ENCODE data around the gene STX1B.
"Not testable (repeated sequence)": the region's sequence is repeated elsewhere in the genome, so short reads cannot be mapped to it uniquely, and the experiment has no call there.

Gene STX1B

DNA sequence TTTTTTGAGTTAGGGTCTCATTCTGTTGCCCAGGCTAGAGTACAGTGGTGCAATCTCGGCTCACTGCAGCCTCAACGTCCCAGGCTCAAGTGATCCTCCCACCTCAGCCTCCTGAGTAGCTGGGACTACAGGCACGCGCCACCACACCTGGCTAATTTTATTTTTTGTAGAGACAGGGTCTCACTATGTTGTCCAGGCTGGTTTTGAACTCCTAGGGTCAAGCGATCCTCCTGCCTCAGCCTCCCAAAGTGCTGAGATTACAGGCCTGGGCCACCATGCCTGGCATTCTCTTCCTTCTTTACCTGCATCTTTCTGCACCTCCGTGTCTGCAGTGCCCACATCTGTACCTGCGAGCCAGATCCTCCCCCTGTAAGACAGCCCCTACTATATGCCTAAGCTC lies 1.4 kb upstream of the STX1B start:
- DNase-seq, result not testable (repeated sequence)

DNA sequence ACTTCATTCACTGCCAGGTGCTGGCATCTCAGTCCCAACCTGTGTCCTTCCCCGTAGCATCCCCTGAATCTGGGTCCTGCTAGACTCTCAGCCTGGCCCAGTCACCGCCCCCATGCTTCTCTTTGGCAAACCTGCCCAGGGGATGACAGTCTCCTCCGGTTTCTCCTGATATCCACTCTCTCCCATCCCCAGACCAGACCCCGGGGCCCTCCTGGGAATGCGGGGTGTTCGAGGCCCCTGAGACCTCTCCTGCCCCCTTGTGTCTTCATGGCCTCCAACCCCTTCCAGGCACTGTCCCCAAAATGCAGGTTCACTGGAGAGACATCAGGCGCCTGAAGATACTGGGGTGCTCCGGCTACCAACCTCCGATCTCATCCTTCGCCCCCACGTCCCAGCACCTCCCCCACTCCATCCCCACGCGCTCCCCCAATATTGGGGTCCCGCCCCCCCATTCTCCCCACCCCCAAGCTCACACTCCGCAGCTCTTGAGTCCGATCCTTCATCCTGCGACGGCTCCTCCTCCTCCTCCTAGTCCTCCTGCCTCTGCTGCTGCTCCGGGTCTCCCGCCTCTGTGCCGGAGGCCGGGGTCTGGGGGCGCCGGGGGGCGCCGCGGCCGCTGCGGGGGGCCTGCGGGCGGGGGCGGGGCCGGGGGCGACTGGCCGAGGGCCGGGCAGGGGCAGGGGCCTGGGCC lies 399 bp downstream of the STX1B start:
- no peak for DNase-seq

DNA sequence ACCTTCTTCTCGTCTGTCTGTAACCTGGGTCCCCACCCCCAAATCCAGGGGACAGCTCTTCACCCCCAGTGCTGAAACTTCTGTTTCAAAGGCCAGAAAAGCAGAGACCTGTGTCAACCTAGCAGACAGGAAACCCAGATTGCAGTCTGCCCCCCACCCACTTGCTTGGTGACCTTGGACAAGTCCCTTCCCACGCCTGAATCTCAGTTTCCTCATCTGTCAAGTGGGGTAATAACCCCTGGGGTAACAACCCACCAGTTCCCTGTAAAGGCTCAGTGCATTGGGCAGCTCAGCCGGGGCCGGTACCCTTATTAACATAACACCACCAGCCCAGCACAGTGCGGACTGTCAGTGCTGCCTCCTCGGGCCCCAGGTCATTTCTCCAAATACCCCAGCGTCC lies 1.3 kb downstream of the STX1B start:
- no peak for DNase-seq

DNA sequence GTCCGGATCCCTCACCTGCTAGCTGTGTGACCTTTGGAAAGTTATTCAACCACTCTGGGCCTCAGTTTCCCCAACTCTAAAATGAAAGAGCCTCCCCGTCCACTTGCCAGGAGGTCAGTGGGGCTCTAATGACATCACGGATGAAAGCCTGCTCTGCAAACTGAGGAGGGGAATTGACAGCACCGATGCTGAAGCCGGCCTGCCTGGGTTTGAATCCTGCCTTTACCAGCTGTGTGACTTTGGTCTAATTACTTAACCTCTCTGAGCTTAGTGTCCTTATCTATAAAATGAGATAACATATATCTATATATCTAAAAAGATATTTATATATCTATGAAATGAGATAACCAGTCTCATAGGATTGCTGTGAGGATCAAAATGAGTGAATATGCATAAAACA lies 1.9 kb downstream of the STX1B start:
- DNase-seq, result no peak

DNA sequence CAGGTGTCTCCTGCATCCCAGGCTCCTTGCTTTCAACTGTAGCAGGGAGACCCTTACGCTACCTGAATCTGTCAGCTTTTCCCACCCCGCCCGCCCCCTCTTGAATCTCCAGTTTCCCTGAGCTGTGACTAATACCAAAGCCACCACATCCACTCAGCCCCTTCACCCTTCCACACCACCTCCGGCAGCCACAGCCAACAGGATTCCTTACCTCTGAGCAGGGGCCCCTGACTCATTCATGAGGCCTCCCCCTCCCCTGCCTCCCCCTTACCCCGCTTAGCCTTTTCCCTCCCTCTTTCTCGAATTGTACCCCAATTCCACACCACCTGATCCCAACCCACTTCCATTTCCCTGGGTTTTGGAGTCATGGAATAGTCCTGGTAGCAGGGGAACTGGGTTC lies 2.3 kb downstream of the STX1B start:
- DNase-seq, result no peak

DNA sequence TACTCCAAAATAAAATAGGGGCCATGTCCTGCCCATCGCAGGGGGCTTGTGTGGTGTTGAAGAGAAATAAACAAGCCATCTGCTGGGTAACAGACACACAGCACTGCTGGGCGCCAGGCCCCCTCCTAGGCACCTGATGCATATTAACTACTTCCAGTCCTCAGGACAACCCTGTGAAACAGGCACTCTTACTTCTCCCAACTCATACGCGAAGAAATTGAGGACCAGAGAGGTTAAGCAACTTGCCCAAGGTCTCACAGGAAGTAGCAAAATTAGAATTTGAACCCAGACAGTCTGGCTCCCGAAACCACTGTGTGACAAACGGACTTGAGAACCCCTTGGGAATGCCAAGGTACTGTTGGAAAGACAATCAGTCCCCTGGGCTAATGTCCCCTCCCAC lies 2.8 kb downstream of the STX1B start:
- no peak for DNase-seq

DNA sequence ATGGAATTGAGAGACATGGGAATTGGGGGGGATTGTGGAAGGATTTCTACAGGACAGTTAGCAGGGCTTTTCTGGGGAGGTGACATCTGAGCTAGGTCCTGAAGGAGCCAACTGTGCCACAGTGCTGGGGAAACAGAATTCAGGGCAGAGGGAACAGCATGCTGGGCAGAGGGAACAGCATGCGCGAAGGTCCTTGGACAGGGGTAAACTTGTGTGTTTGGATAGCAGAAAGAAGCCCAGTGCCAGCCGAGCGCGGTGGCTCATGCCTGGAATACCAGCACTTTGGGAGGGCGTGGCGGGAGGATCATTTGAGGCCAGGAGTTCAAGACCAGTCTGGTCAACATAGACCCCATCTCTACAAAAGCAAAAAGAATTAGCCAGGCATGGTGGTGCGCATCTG lies 3.8 kb downstream of the STX1B start:
- DNase-seq, result no peak

DNA sequence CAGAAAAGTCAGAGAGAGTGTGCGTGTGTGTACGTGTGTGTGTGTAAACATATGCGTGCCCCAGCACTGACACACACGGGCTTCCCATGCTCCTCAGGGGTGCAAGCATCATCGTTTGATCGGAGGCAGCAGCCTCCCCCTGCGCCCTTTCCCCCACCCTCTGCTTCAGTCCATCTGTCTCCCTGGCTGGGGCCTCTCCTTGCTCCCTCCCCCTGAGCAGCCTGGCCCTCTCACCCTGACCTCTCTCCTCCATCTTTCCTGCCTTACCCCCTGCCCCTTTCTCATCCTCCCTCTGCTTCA lies 4.4 kb downstream of the STX1B start:
- no peak for DNase-seq

DNA sequence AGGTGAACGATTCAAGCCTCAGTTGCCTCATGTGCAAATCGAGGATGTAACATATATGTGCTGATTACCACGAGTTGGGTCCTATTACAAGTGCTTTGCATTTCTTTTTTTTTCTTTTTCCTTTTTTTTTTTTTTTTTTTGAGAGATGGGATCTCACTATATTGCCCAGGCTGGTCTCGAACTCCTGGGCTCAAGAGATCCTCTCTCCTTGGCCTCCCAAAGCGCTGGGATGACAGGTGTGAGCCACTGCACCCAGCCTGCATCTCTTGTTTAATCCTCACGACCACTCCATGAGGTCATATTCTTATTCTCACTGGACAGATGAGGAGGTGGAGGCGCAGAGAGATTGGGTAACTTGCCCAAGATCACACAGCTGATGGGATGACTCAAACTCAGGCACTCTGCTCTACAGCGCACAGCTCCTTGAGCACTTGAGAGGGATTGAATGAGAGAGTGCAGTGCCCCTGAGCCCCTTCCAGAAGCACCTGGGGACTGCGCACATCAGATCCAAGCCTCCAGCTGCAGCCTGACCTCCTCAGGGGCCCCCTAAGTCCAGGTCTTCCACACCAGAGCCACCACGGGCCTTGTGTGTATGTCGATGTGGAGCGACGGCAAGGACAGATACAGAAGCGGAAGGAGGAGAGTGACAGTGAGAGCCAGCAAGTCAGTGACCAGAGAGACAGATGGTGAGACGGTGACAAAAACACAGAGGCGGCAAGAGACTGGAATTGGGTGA lies 4.9 kb downstream of the STX1B start:
- no peak for DNase-seq

DNA sequence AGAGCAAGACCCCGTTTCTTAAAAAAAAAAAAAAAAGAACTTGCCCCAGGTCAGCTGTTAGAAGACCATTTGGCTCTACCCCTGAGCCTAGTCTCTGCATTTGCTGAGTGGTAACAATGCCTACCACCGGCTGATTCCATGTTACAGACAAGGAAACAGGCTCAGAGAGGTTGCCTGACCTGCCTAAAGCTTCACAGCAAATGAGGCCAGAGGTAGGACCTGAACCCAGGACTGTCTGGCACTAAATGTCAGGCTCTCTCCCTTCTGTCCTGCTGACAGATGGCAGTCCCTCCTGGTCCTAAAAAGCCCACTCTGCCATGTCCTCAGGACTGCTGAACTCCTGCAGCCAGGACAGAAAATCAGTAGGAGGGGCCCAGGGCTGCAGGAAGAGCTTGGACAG lies 5.8 kb downstream of the STX1B start:
- no peak for DNase-seq

DNA sequence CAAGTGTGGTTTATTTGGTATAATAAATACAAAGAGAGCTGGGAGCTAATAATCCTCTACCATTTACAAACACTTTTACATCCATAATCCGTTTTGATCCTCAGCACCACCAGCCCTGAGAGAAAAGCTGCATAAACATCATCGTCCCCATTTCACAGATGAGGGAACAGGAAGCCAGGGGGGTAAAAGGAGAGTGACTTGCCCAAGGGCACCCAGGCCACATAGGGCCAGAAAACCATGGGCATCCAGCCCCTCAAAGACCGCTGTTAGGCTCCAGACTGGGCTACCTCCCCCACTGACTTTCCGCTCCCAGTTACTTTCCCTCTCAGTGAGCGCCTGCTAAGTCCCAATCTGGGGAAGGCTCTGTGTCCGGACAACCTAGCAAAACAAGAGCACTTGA lies 6.7 kb downstream of the STX1B start:
- DNase-seq, result no peak

DNA sequence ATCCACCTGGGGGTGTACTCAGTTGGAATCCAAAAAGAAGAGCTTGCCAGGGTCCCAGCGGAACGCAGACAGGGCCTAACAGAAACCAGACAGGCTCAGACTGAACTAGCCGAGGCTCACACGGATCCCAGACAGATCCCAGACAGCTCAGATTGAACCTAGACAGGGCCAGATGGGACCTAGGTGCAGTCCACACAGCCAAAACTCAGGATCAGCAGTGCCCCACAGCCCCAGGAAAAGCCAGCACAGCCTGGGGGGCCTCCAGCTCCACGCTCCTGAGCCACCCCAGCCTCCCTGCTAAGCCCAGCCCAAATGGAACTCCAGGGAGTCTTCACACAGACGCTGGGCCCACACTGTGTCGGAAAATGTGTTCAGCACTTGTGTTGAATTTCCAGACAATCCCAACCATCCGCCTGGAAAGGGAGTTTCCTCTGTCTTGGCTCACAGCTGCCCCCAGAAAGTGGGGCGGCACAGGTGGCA lies 7.5 kb downstream of the STX1B start:
- DNase-seq, result no peak

DNA sequence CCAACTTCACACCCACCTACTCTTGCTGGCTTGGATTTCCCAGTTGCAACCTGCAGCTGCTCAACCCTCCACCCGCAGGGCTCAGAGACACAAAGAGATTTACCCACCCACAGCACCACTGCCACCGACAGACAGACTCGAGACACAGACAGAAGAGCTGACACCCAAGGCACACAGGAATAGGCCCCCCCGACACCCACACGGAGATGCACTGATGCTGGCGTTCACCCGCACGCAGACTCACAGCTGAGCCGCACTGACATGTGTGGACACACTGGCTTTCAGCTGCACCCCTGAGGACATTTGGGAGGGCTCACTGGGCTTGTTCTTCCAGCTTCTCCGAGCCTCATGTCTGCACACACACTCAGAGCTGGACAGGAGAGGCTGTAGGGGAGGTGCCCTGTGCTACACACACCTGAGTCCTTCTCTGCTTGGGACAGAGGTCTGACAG lies 8.2 kb downstream of the STX1B start:
- no peak for DNase-seq

DNA sequence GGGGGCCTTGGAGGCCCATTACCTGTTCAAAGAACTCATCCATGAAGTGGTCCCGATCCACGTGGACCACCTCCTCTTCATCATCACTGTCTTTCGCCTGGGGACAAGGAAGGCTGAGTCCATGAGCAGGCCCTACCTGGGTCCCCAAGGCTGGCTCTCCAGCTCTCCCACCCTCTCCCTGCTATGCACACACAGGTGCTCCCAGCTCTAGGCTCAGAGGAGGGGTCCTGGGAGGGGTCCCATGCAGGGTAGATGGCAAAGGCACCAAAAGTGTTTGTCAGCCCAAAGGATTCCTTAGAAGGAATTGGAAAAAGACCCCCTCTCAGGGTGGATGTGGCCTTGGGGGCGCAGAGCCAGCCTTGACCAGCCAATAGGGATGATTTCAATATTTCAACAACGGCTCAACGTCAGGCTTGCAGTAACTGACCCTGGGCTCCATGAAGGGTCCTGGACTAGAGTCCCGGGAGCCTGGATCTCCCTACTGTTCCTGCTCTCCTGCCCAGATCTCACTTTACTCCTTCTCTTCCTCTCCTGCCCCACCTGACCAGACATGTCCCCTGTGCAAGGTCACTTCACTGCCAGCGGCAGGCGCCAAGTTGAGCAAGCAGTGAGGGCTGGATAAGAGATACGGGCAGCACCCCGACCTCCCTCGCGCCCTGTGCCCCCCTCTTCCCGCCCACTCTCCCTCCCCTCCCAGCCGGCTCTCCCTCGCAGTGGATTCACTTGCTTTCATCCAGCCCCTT lies 8.8 kb downstream of the STX1B start:
- no peak for DNase-seq

DNA sequence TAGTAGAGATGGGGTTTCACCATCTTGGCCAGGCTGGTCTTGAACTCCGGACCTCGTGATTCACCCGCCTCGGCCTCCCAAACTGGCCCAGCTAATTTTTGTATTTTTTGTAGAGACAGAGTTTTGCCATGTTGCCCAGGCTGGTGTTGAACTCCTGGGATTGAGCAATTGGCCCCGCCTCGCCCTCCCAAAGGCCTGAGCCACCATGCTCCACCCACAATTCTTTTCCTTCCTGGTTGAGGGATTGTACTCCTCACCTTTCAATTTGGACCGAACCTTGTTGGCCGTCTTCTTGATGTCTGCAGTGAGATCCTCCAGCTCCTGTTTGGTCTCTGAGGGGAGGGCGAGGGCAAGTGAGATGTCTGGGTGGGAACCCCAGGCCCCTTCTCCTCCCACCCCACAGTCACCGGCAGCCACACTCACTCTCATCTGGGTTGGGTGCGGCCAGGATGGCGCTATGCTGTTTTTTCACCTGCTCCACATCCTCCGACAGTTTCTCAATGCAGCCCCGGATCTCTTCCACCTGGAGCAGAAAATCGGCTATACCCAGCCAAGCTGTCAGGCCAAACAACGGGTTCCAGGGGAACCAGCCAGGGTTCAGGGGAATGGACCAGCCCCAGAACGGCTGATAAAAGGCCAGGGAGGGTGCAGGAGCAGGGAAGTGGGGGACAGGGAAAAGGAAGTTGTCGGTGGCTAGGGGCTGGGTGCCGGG lies 9.6 kb downstream of the STX1B start:
- no peak for DNase-seq

DNA sequence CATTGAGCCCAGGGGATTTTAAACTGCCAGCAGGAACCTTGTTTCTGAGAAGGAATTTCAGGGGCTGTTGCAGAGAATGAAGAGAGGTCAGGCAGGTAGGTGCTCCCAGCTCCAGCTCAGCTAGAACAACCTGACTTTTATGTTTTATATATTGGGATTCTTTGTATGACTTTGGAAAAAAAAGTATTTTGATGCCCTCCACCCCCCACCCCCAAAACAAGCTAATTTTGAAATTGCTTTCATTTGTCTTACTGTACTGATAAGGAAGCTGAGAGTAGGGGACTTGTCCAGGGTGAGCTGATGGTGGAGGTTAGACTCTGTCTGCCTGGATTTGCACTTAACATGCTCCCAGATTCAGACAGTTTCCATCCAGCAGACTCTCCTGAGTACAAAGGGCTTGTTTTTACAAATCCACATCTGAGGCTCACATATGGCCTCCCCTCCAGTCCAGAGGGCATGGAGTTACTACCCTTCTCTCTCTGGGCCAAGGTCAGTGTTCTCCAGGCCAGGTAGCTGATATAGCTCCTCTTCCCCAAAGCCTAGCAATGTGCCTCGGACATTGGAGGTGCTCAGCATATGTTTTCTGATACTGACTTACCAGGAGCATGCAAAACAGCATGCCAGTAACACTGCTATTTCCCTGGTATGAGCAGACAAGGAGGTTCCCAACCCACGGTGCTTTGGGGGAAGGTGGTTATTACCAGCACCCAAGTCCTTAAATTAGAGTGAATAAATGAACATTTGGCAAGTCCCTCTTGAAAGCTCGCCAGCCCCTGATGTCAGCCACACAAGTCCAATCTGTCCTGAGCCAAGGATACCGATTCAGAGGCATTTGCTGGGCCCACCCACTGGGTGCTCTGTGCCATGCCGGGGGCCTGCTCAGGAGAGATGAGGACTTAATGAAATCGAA lies 11.3 kb downstream of the STX1B start:
- DNase-seq, result no peak

DNA sequence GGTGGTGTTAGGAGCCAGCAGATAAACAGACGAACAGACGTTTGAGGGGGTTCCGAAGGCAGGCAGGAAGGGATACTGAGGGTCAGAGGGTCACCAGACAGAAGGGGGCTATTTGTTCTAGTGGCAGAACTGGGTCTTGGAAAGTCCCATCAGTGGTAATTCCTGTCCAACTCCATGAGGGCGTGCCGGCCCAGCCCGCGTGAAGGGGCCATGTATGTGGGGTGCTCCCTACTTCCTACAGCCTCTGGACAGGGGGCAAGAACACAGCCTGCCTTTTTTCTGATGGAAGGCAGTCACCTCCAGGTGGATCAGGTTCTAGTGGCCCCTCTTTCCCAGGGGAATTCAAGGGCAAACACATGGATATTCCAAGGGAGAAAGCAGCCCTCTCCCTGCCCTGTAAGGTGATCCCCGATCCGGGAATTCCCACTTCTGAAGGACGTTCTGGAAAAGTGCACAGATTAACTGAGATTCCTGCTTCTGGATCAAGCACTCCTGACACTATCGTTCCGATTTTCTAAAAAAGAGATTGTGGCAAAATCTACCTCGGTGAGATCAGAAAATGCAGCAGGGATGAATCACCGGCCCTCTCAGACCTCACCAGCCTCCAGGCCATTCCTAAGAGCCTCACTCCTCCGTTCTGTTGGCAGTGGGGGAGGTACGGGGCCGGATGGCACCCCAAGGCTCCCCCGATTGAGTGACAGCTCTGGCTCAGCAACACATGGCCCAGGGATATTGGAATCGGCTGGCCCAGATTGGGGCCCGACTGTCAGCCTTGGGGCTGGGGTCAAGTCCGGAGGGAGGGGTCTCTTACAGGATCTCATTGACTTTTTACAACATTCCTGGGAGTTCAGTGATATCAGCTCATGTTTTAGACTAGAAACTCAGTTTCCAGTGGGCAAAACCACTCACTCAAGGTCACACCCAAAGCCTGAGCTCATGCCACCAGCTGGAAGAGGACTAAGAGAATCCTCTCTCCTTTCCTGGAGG lies 12.4 kb downstream of the STX1B start:
- DNase-seq, result peak; percentile 30

DNA sequence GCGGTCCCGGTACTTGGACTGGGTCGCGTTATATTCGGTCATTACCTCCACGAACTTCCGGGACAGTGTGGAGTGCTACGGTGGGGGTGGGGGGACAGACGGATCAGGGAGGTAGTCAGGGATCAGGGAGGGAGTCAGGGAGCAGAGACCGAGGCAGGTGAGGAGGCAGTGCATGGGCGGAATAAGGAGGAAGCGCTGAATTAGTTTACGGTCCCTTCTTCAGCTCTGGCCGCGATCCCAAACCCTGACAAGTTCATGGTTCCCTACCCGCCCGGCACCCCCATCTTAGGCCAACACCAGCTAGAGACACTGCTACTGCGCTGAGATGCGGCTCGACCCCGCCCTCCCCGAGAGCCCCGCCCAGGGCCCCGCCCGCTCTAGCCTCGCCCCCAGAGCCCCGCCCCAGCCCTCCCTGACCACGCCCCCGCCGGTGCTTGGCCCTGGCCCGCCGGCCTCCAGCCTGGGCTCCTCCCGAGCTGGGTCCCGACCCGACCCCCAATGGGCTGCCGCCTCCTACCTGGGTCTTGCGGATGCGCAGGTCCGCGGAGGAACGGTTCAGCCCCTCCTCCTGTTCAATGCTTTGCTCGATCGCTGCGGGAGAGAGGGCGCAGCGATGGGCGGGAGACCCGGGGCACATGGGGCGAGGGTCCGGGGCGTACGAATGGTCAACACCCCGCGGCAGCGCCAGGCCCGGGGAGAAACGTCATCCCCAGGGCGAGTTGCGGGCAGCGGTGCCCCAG lies 13.3 kb downstream of the STX1B start:
- DNase-seq, result peak; percentile 85

DNA sequence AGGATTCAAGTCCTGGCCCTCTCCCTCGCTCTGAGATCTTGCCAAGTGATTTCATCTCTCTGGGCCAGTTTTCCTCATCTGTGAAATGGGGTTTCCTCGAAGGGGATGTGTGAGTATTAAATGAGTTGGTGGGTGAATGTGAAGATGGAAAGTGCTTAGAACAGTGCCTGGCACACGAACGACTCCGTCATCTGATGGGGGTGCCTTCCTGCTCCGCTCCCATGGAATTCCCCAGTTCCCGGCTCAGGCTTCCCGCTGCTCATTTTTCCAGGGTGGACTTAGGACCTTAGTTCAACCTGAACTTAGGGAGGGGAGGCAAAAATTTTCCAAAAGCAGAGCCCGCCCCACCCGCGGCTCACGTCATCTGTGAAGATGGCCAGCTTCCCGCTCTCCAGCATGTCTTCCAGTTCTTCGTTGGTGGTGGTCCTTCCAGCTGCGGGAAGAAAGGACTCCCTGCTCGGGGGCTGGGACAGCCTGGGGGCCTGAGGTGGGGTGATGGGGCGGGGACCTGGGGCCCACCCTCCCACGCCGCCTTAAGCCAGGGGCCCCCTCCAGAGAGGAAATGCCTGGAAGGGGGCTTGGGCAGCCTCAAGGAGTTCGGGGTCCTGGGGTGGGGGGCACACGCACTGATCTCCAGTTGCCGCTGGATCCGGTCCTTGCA lies 14.0 kb downstream of the STX1B start:
- DNase-seq, result no peak

DNA sequence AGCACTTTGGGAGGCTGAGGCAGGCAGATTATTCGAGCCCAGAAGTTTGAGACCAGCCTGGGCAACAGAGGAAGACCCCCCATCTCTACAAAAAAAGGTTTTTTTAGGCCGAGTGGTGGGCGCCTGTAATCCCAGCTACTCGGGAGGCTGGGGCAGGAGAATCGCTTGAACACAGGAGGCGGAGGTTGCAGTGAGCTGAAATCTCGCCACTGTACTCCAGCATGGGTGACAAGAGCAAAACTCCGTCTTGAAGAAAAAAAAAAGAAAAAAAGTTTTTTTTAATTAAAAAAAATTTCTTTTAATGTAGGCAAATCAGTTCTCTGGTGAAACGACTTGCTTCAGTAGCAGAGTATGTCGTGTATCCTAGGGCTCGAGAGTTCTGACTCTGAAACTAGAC lies 14.5 kb downstream of the STX1B start:
- no peak for DNase-seq
